Heart right ventricle (tissue), 16 donors: Measurements from ENCODE around the gene FAM83B. TPM values are rescaled to one million over a fixed set of nuclear protein-coding genes. Genes with fewer than 3 reads are reported as not detected.

Experiments used
- ATAC-seq, 8 donors: fragments of 200-7000 bp; cut with Tn5 transposase; one replicate each; pipeline ENCODE4 v1.9.1; 2020; ENCODE audit warnings: mild to moderate bottlenecking in 8 of 8, moderate library complexity in 8 of 8, moderate number of reproducible peaks in 1 of 8
- DNase-seq, 2 donors: peaks; one replicate each; pipeline ENCODE4 v3.0.0-alpha.2; 2020
- H3K27ac ChIP-seq, 10 donors: fragments of 200-600 bp; sonication (generic) in 2 of 10; one replicate each; pipeline versions ENCODE4 v1.5.0 to v1.8.0; 2020 to 2022; ENCODE audit warnings: mild to moderate bottlenecking in 3 of 10
- H3K27me3 ChIP-seq, 7 donors: fragments of 200-600 bp; one replicate each; pipeline ENCODE4 v1.8.0; 2021 to 2022; ENCODE audit warnings: mild to moderate bottlenecking in 2 of 7
- H3K36me3 ChIP-seq, 9 donors: fragments of 200-600 bp; sonication (generic) in 1 of 9; one replicate each; pipeline versions ENCODE4 v1.5.0 to v1.8.0; 2020 to 2022; ENCODE audit warnings: mild to moderate bottlenecking in 2 of 9
- H3K4me1 ChIP-seq, 9 donors: fragments of 200-600 bp; sonication (generic) in 1 of 9; one replicate each; pipeline versions ENCODE4 v1.5.0 to v1.8.0; 2020 to 2022; ENCODE audit warnings: mild to moderate bottlenecking in 4 of 9
- H3K4me3 ChIP-seq, 10 donors: fragments of 200-600 bp; sonication (generic) in 2 of 10; one replicate each; pipeline versions ENCODE4 v1.5.0 to v1.8.0; 2020 to 2022; ENCODE audit warnings: mild to moderate bottlenecking in 7 of 10, moderate library complexity in 2 of 10
- H3K9me3 ChIP-seq, 11 donors: fragments of 200-600 bp in 10 of 11; sonication (generic) in 2 of 11; one replicate each; pipeline versions ENCODE4 v1.5.0 to v1.8.0; 2013 to 2022; ENCODE audit warnings: mild to moderate bottlenecking in 2 of 11, control low read depth in 1 of 11, moderate library complexity in 1 of 11
- CTCF ChIP-seq, 9 donors: fragments of 200-600 bp; sonication (generic) in 2 of 9; IDR thresholded peaks; one replicate each; pipeline versions ENCODE4 v1.5.0 to v1.8.0; 2021 to 2022; ENCODE audit warnings: antibody characterized with exemption in 9 of 9, mild to moderate bottlenecking in 5 of 9, moderate library complexity in 1 of 9
- WGBS, 2 donors: extraction: QIAGEN DNeasy Blood & Tissue Kit; methylation state at CpG; one replicate each; pipeline ENCODE4 v1.1.7; 2013; ENCODE audit warnings: inconsistent platforms in 1 of 2; 5-methylcytosine and 5-hydroxymethylcytosine counted together
- intact Hi-C, 10 donors: fragments of 100-400 bp; cut with DNase I; formaldehyde crosslinking; loops; one replicate each; pipeline versions ENCODE4 v1.11.1 to v1.14.2; 2022
- polyA plus RNA-seq, 2 donors: library from polyadenylated mRNA; stranded (reverse); fragments of 200-250 nt; gene quantifications; one replicate each; pipeline ENCODE4 v1.2.3, GENCODE V29; 2013
- total RNA-seq, 10 donors: library from RNA; stranded (reverse); fragmentation: NEBNext Ultra II Directional in 3 of 10; extraction: Animal tissue kit (Norgen Biotek cat#: 25700) in 3 of 10; gene quantifications; one replicate each; pipeline versions ENCODE4 v1.2.1 to v1.2.4, GENCODE V29; 2021 to 2023
- donor health status: Arrhythmogenic right ventricular cardiomyopathy.
- donor health status: ischemic (EF 13 %, LVEDD 7.1; RV severe dilation, severe dysfunction).
- donor health status: healthy with polysubstance abuse.
- donor health status: DM: no; HTN: yes; CAD: no.
- donor health status: DM: no; HTN: no; CAD: no.
- donor health status: ischemic (EF 25% LVEDD 6.9; RV normal size, moderate dysfunction).
- donor health status: ischemic (EF 25% LVEDD 5.7; RV mildly dilated, moderate dysfunction).
- donor health status: healthy.
- donor health status: DM: yes; HTN: yes; CAD: no.
- donor health status: Ischemic cardiomyopathy.
- donor health status: ischemic (EF 35%, LVEDD 5.7; RV mildly dilated, moderate dysfunction).
- donor health status: nonischemic (EF 11% LVEDD 7.7; RV severe dilation, severe dysfunction).
- donor health status: DM: yes; HTN: yes; CAD: no.
- donor health status: PGD.
- donor health status: ischemic (EF 29% LVEDD 5.4; RV normal size, mild dysfunction).
- donor health status: nonischemic (EF 23%, LVEDD 6.1; RV moderate dilation, normal function).

Gene FAM83B
- total and polyA plus RNA-seq, 12 donors, result 0.01 to 7.2 (median 0.28) TPM; not detected in 4

GRCh38 chr6:54876871-54877270, 30.3 kb downstream of the FAM83B start:
- no peaks in the 10 kb centered on the region for H3K27me3 ChIP-seq
- TF ChIP-seq CTCF (IDR thresholded peaks at IDR 0.05), result no peak
- DNase-seq, result no peak
- no peaks in the 10 kb centered on the region for H3K9me3 ChIP-seq
- intact Hi-C loops, result loop anchor here in 2 of 10 donors (10.0 kb wide), 1 partner anchor 188 kb away; no protein-coding TSS in a partner anchor
- ATAC-seq, result no peak
- no peak overlapping the region for H3K27ac ChIP-seq
- H3K4me3 ChIP-seq, result no peak overlapping the region
- no peaks in the 10 kb centered on the region for H3K4me1 ChIP-seq
- no peaks in the 10 kb centered on the region for H3K36me3 ChIP-seq

DNA sequence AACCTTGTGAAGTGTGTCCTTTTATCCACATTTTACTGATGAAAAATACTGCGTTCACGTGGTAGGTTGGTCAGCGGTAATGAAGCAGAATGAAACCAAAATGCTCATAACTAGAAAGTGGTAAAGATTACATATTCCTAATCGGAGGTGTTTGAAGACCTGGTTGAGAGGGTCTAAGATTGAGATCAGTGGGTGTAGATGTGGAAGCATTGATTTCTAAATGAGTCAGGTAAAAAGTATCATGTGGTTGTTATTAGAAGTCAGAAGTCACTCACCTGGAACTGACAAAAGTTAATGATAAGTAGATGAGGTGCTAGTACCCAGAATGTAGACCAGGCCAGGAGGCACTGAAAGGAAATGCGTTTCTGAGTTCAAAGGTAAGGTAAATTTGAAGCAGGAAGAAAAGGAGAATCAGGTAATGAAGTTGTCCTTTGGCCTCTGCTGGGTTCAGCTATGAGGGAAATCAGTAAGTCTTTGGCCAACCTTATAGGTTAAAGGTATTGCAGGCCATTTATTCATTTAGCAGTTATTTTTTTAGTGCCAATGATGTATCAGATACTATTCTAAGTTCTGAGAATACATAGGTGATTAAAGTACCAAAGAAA, 31.2 kb downstream of the FAM83B start:
- TF ChIP-seq CTCF (IDR thresholded peaks at IDR 0.05), result no peak
- WGBS, 2 donors, result 83 to 94% methylated on average over 5 of the region's 5 CpGs

DNA sequence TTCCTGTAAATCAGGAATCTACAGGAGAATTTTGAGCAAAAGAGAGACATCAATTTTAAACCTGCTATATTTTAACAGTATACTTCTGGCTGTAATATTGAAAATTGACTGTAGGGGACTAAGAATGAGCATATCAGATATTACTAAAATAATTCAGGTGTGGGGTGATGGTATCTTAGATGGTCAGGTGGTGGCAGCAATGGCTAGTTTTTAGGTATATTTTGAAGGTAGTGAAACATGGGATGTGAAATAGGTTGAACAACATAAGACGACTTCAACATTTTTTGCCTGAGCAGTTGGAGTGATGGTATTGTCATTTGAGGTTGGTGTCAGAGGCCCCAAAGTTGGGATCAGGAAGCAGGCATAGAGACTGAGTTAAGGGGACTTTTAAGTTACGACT, 32.1 kb downstream of the FAM83B start:
- no peak for TF ChIP-seq CTCF (IDR thresholded peaks at IDR 0.05)
- Histone ChIP-seq H3K4me1 (no peaks in the 10 kb centered on the region), H3K36me3 (no peaks in the 10 kb centered on the region), H3K4me3 (no peak overlapping the region), H3K27me3 (no peaks in the 10 kb centered on the region), H3K27ac (no peak overlapping the region), H3K9me3 (peaks cover 0 to 8% (median 0%) of the 10 kb centered on the region in 11 donors)
- DNase-seq (no peak), ATAC-seq (no peak)
- intact Hi-C loops, result loop anchor here in 2 of 10 donors (10.0 kb wide), 1 partner anchor 186 kb away; no protein-coding TSS in a partner anchor
- 81 to 84% methylated on average over 2 of the region's 2 CpGs for WGBS, 2 donors

More for the DNA sequence above, 31.2 kb downstream of the FAM83B start:
- Histone ChIP-seq H3K9me3 (peaks cover 0 to 7% (median 0%) of the 10 kb centered on the region in 11 donors), H3K4me1 (no peaks in the 10 kb centered on the region), H3K4me3 (no peak overlapping the region), H3K27me3 (no peaks in the 10 kb centered on the region), H3K27ac (no peak overlapping the region), H3K36me3 (no peaks in the 10 kb centered on the region)
- DNase-seq (no peak), ATAC-seq (no peak)
- intact Hi-C loops, result loop anchor here in 2 of 10 donors (10.0 kb wide), 1 partner anchor 187 kb away; no protein-coding TSS in a partner anchor

- TF ChIP-seq CTCF (IDR thresholded peaks at IDR 0.05), result no peak
- WGBS, 2 donors, result 59 to 62% methylated on average over 8 of the region's 8 CpGs
- H3K27me3 ChIP-seq, result no peaks in the 10 kb centered on the region
- intact Hi-C loops, result loop anchor here in 2 of 10 donors (10.0 kb wide), 1 partner anchor 185 kb away; no protein-coding TSS in a partner anchor
- H3K4me3 ChIP-seq, result no peak overlapping the region
- H3K27ac ChIP-seq, result no peak overlapping the region
- no peak for ATAC-seq
- H3K36me3 ChIP-seq, result no peaks in the 10 kb centered on the region
- DNase-seq, result no peak
- peaks cover 0 to 9% (median 0%) of the 10 kb centered on the region in 11 donors for H3K9me3 ChIP-seq
- no peaks in the 10 kb centered on the region for H3K4me1 ChIP-seq
Measured at GRCh38 chr6:54879188-54879985, 32.8 kb downstream of the FAM83B start.
